GM12801 (cell line): ENCODE measurements around the gene WSB1.

Experiments used
- TF ChIP-seq, protein P1 (sequence below): IDR thresholded peaks from one replicate; pipeline ENCODE4 v1.5.1; 2011; ENCODE audit warnings: control low read depth; ENCODE audit not compliant: insufficient read length; ENCODE audit errors: extremely low read depth

The WSB1 gene

DNA sequence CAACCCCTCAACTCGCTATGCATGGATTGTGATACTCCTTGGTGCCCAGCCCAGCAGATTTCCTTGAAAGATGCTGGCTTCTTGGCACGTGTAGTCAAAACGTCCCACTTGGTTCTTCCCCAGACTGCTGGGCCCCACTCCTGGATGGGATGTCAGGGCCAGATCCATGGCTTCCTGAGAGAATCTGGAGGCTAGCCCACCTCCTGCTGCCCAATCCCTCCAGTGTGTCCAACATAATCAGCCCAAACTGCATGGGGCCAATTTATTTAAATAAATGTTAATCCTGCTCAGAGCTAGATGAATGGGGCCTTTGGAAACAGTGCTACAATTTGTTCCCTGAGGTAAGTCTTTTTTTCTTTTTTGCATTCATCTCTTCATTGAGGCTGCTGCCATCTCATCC, 49.4 kb downstream of the WSB1 start:
- TF ChIP-seq, protein P1, sequence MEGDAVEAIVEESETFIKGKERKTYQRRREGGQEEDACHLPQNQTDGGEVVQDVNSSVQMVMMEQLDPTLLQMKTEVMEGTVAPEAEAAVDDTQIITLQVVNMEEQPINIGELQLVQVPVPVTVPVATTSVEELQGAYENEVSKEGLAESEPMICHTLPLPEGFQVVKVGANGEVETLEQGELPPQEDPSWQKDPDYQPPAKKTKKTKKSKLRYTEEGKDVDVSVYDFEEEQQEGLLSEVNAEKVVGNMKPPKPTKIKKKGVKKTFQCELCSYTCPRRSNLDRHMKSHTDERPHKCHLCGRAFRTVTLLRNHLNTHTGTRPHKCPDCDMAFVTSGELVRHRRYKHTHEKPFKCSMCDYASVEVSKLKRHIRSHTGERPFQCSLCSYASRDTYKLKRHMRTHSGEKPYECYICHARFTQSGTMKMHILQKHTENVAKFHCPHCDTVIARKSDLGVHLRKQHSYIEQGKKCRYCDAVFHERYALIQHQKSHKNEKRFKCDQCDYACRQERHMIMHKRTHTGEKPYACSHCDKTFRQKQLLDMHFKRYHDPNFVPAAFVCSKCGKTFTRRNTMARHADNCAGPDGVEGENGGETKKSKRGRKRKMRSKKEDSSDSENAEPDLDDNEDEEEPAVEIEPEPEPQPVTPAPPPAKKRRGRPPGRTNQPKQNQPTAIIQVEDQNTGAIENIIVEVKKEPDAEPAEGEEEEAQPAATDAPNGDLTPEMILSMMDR: no peak

DNA sequence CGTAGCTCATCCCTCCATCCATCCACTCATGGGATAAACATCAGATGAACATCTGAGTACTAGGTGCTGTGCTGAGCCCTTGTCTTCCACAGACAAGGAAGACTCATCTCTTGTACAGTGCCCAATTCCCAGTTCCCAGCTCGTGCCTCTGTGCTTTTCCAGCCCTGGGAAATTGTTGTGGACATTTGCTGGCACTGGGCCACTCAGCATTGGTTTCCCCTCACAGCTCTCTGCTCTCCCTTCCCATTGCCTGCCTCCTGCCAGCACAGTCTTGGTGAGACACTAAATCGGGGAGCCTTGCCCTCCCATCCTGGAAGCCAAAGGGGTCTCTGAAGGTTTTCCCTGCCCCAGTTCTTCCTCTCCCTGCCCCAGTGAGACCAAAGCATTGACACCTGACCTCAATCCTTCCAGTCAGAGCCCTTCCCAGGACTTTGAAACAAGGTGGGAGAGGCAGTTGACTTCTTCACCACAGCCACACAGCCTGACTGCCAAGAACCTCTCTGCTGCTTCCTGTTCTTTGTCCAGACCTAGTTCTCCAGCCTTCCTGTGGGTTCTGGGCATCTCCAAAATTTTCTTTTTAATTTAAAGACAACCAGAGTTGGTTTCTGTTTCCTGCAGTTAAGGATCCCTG, 50.2 kb downstream of the WSB1 start:
- TF ChIP-seq, protein P1: no peak

DNA sequence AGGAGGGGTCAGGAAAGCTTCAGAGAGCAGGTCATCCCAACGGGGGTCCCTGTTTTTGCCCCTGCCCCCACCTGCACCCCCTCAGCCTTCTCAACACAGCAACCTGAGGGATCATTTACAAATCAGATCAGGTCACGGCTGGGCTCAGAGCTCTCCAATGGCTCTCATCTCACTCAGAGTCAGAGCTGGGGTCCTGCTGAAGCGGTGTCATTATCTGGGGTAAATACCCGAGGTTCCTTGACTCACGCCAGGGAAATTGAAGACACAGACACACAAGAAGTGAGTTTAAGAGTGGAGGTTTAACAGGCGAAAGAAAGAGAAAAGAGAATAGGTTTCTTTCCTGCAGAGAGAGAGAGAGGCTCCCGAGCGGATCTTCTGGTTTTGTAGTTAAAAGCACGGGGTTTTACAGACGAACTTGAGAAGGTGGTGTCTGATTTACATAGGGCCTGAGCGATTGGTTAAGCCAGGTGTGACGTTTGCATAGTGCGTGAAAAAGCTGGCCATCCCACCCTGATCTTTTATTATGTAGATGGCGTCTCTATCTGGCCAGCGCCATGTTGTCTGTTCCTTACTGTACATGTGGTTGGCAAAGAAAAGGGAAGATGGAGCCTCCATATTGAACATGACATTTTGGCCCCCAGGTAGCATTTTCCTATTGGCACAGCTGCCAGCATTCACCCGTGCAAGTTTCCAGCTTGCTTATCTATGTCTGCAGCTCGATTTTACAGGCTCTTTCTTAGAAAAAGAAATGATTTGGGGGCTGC, 51.4 kb downstream of the WSB1 start:
- TF ChIP-seq, protein P1: no peak

DNA sequence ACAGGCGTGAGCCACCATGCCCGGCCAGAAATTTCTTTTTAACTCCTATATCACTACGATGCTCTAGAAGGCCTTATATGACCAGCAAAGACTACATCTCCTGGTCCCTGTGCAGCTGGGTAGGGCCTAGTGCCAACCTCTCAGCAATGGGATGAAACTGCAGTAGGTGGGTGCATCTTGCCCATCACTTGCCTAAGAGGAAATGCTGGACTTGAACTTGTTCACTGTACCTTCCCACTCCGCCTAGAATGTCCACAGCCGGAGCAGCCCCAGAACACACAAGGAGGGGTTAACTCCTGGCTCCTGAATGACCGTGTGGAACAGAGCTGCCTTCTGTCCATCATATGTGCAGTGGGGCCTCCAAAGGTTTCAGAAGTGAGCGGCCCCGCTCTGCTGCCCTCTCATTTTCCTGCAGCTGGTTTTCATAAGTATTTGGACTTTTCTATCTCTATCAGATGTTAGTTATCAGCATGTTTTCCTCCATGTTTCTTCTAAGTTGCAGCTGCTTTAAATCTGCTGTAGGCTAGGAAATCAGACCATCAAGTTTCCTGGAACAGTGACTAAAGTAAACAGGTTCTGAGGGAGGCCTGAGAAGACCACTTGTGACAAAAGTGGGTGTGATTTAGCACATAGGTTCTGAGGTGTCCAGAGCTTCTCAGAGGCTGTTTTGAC, 52.5 kb downstream of the WSB1 start:
- TF ChIP-seq, protein P1: no peak

DNA sequence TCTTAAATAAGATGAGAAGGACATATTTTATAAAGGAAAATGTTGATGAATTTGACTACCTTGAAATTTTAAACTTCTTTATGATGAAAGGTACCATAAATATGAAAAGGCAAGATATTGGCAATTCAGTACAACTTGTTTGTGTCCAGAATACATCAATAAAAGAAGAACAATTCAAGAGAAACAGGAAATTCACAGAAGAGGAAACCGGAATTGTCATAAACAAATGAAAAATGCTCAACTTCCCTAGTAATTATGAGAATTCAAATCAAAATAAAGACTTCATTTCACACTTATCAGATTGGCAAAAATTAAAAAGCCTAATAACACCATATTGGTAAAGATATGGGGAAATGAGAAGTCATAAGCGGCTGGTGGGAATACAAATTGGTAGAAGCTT, 54.3 kb downstream of the WSB1 start:
- TF ChIP-seq, protein P1: no peak

DNA sequence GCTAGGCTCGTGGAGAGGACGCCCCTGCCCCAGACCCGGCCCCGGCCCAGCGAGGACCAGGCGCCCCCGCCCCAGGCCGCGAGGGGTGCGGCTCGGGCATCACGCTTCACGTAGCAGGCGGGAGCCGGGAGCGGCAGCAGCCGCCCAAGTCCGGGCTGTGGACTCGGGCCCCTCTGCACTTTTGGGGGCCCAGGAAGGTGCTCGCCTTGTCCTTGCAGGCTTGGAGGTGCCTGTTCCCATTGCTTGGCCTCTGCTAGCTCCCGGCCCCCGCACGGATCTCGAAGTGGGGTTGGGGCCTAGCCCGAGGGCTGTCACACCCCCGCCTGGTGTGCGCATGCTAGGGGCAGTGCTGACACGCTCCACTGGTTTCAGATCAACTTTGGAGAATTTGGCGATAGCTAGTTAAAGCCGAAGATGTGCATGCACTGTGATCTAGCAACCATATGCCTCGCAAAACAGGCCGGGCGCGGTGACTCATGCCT, 55.7 kb downstream of the WSB1 start:
- TF ChIP-seq, protein P1: no peak

DNA sequence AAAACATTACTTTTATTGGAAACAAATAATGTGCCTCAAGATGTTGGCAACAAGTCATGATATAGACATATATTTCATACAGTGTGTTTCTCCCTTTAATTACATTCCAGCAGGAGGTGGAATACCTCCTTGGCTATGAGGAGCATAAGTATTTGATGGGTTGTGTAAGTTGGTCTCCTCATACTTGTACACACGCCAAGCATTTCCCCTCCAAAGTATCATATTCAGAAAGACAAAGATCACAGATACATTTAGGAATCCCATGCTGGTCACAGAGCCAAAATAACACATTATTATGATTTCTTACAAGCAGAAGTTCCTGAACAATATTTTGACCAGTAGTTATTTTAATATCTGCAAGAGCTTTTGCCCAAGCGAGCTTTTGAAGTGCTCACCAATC, 57.8 kb downstream of the WSB1 start:
- TF ChIP-seq, protein P1: no peak
